ENCODE results near the gene SLC35F1. TPM values are rescaled to one million over a fixed set of nuclear protein-coding genes. Genes with fewer than 3 reads are reported as not detected.

Gene SLC35F1
- total RNA-seq, 4 donors from 2014 or later, result 0.74 to 12.0 (median 2.3) TPM

GRCh38 chr6:118124851-118125250, 217.8 kb downstream of the SLC35F1 start:
- no peak for ATAC-seq (ENCODE audit: low FRiP score)
- DNase-seq (ENCODE audit: low spot score), result no peak
- no peak for TF ChIP-seq CTCF (IDR thresholded peaks at IDR 0.05)

- DNase-seq (ENCODE audit: low spot score), result no peak
- no peak for TF ChIP-seq CTCF (IDR thresholded peaks at IDR 0.05)
- ATAC-seq (ENCODE audit: low FRiP score), result no peak
Measured at GRCh38 chr6:118128755-118129154, 221.7 kb downstream of the SLC35F1 start.

DNA sequence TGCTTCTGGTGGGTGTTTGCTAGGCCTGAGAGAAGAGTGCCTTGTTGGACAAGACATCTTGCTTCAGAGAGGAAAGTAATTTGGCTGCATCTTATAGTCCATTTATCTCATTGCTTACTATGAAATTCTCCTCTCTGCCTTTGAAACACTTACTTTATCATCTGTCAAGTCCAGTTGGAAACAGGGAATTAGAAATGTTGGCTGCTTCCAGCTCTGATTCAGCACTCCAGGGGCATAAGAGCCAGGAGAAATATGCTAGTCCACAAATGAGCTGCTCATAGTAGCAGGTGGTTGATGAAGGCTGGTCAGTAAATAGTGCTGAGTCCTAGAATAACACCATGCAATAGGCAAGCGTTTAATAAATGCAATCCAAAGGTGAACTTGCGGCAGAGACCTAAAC, 227.1 kb downstream of the SLC35F1 start:
- peak; percentile 84 for ATAC-seq (ENCODE audit: low FRiP score)
- DNase-seq (ENCODE audit: low spot score), result no peak
- TF ChIP-seq CTCF (IDR thresholded peaks at IDR 0.05), result no peak

DNA sequence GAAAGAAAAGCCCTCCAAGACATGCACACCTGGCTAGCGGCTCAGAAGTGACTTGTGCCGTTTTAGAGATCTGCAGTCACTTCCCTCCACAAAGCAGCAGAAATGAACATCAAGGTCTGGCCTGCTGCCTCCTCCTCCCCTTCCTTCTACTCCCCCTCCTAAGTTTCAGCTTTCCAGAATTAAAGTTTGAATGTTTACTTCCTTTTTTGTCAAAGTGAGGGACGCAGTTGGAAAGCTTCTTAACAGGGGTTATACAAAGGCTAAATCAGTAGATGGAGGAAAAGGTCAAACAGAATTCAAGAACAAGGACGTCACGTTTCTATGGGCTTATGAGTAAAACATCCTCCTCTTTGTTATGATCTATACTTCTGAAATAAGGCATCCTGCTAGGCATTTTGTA, 227.7 kb downstream of the SLC35F1 start:
- ATAC-seq (ENCODE audit: low FRiP score), result no peak
- DNase-seq (ENCODE audit: low spot score), result no peak
- TF ChIP-seq CTCF (IDR thresholded peaks at IDR 0.05), result no peak

DNA sequence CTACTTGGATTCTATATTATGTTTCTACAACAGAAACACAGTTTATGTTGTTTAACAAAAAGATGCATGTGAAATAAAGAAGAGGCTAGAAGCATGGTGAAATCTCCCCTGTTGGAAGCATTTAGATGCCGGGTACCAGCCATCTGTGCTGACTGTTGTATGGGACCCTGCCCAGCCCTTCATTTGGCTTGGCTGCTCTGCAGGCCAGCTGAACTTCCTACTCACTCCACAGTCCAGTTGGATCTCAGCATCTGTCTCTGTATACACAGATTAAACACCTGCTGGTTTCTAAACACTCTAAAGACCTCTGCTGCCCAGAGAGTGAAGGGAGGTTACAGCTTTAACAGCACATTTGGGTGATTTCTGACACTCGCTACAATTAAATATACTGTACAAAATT, 228.3 kb downstream of the SLC35F1 start:
- no peak for DNase-seq (ENCODE audit: low spot score)
- no peak for ATAC-seq (ENCODE audit: low FRiP score)
- no peak for TF ChIP-seq CTCF (IDR thresholded peaks at IDR 0.05)

DNA sequence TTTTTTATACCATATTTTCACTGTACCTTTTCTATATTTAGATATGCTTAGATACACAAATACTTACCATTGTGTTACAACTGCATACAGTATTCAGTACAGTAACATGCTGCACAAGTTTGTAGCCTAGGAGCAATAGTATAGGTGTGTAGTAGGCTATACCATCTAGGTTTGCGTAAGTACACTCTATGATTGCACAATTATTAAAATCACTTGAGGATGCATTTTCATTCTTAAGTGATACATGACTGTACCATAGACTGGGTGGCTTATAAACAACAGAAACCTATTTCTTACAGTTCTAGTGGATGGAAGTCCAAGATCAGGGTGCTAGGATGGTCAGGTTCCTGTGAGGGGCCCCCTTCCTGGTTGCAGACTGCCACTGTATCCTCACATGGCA, 234.1 kb downstream of the SLC35F1 start:
- no peak for DNase-seq (ENCODE audit: low spot score)
- ATAC-seq (ENCODE audit: low FRiP score), result no peak
- TF ChIP-seq CTCF (IDR thresholded peaks at IDR 0.05), result no peak

- DNase-seq (ENCODE audit: low spot score), result no peak
- no peak for TF ChIP-seq CTCF (IDR thresholded peaks at IDR 0.05)
- ATAC-seq (ENCODE audit: low FRiP score), result no peak
Measured at GRCh38 chr6:118146584-118146983, 239.5 kb downstream of the SLC35F1 start.
